Measurements from ENCODE around the gene ELL.
A peak's percentile ranks its signal among the peaks of the same experiment; 100 is the strongest.
"Not testable (repeated sequence)": the region's sequence is repeated elsewhere in the genome, so short reads cannot be mapped to it uniquely, and the experiment has no call there.

Gene ELL

GRCh38 chr19:18533058-18533457 lies 11.2 kb upstream of the ELL start:
- no peak for DNase-seq

GRCh38 chr19:18532168-18532890 lies 10.5 kb upstream of the ELL start:
- in situ Hi-C loops (cut with MboI; ENCODE audit: low pct_unique_long_range_greater_than_20kb, low sequenced_read_pairs) = no loop called here
- no peak for DNase-seq

More at GRCh38 chr19:18533058-18533457, 11.2 kb upstream of the ELL start:
- in situ Hi-C loops (cut with MboI; ENCODE audit: low pct_unique_long_range_greater_than_20kb, low sequenced_read_pairs) = no loop called here

- DNase-seq = no peak
- in situ Hi-C loops (cut with MboI; ENCODE audit: low pct_unique_long_range_greater_than_20kb, low sequenced_read_pairs) = no loop called here
These were observed 9.6 kb upstream of the ELL start for GRCh38 chr19:18531485-18531884.

- DNase-seq = no peak
These were observed 7.9 kb upstream of the ELL start for GRCh38 chr19:18529782-18530181.

GRCh38 chr19:18526316-18526715 lies 4.4 kb upstream of the ELL start:
- in situ Hi-C loops (cut with MboI; ENCODE audit: low pct_unique_long_range_greater_than_20kb, low sequenced_read_pairs) = no loop called here
- no peak for DNase-seq

More at GRCh38 chr19:18529782-18530181, 7.9 kb upstream of the ELL start:
- in situ Hi-C loops (cut with MboI; ENCODE audit: low pct_unique_long_range_greater_than_20kb, low sequenced_read_pairs) = no loop called here

- in situ Hi-C loops (cut with MboI; ENCODE audit: low pct_unique_long_range_greater_than_20kb, low sequenced_read_pairs) = no loop called here
- no peak for DNase-seq
These were observed 2.0 kb upstream of the ELL start for GRCh38 chr19:18523841-18524240.

GRCh38 chr19:18522862-18523440 lies 1.1 kb upstream of the ELL start:
- in situ Hi-C loops (cut with MboI; ENCODE audit: low pct_unique_long_range_greater_than_20kb, low sequenced_read_pairs); DNase-seq: not testable (repeated sequence)

- in situ Hi-C loops (cut with MboI; ENCODE audit: low pct_unique_long_range_greater_than_20kb, low sequenced_read_pairs) = no loop called here
- peak; percentile 100 for DNase-seq
These were observed 423 bp upstream of the ELL start for GRCh38 chr19:18522124-18522861.

GRCh38 chr19:18520848-18521691 lies 800 bp downstream of the ELL start:
- in situ Hi-C loops (cut with MboI; ENCODE audit: low pct_unique_long_range_greater_than_20kb, low sequenced_read_pairs) = no loop called here
- no peak for DNase-seq

GRCh38 chr19:18519962-18520847 lies 1.7 kb downstream of the ELL start:
- in situ Hi-C loops (cut with MboI; ENCODE audit: low pct_unique_long_range_greater_than_20kb, low sequenced_read_pairs) = no loop called here
- peak; percentile 68 for DNase-seq

GRCh38 chr19:18518639-18519038 lies 3.2 kb downstream of the ELL start:
- in situ Hi-C loops (cut with MboI; ENCODE audit: low pct_unique_long_range_greater_than_20kb, low sequenced_read_pairs) = no loop called here
- DNase-seq = no peak

- in situ Hi-C loops (cut with MboI; ENCODE audit: low pct_unique_long_range_greater_than_20kb, low sequenced_read_pairs) = no loop called here
- DNase-seq = no peak
These were observed 4.3 kb downstream of the ELL start for GRCh38 chr19:18517606-18518005.

GRCh38 chr19:18515959-18516358 lies 5.9 kb downstream of the ELL start:
- no peak for DNase-seq
- in situ Hi-C loops (cut with MboI; ENCODE audit: low pct_unique_long_range_greater_than_20kb, low sequenced_read_pairs) = no loop called here

- DNase-seq = no peak
- in situ Hi-C loops (cut with MboI; ENCODE audit: low pct_unique_long_range_greater_than_20kb, low sequenced_read_pairs) = no loop called here
These were observed 6.8 kb downstream of the ELL start for GRCh38 chr19:18514800-18515682.

GRCh38 chr19:18513868-18514267 lies 8.0 kb downstream of the ELL start:
- in situ Hi-C loops (cut with MboI; ENCODE audit: low pct_unique_long_range_greater_than_20kb, low sequenced_read_pairs) = no loop called here
- DNase-seq = no peak

GRCh38 chr19:18510216-18510615 lies 11.7 kb downstream of the ELL start:
- DNase-seq = no peak
- in situ Hi-C loops (cut with MboI; ENCODE audit: low pct_unique_long_range_greater_than_20kb, low sequenced_read_pairs) = no loop called here

GRCh38 chr19:18508585-18508984 lies 13.3 kb downstream of the ELL start:
- no peak for DNase-seq
- in situ Hi-C loops (cut with MboI; ENCODE audit: low pct_unique_long_range_greater_than_20kb, low sequenced_read_pairs) = no loop called here

Measured in KBM-7 (cell line).